Cardiac ventricle fibroblast (primary cell): ENCODE measurements around the gene CCDC107. TPM values are rescaled to one million over a fixed set of nuclear protein-coding genes. Genes with fewer than 3 reads are reported as not detected.

Source experiments
- total RNA-seq: library from RNA; depleted of rRNA; stranded (reverse); fragments of >200 nt; gene quantifications from 2 replicates; pipeline ENCODE4 v1.2.3, GENCODE V29; 2015

The CCDC107 gene
- total RNA-seq, result 17.2 and 26.8 TPM in 2 replicates

GRCh38 chr9:35658137-35658967 is at the start of gene CCDC107:
Gene CCDC107, plus strand, starts transcription at chr9:35658292. Its CDS starts 88 bp downstream, at chr9:35658380.

GRCh38 chr9:35618325-35618727 is 39.8 kb upstream of the CCDC107 start, which contains the start of gene CD72:
Gene CD72, minus strand, starts transcription at chr9:35618413. Its CDS starts 110 bp downstream, at chr9:35618303.

GRCh38 chr9:35650341-35651158 is 7.5 kb upstream of the CCDC107 start, which contains the start of gene SIT1:
Gene SIT1, minus strand, starts transcription at chr9:35650931. Its CDS starts 78 bp downstream, at chr9:35650853.

GRCh38 chr9:35657546-35658136 is 451 bp upstream of the CCDC107 start, which contains the start of gene RMRP:
Gene RMRP, minus strand, starts transcription at chr9:35658019.

GRCh38 chr9:35664531-35665470 is 6.7 kb downstream of the CCDC107 start, which contains the start of gene ARHGEF39:
Gene ARHGEF39, minus strand, starts transcription at chr9:35665195. Its CDS starts 26 bp downstream, at chr9:35665169.

GRCh38 chr9:35673132-35674024 is 15.3 kb downstream of the CCDC107 start, which contains the start of gene CA9:
Gene CA9, plus strand, starts transcription at chr9:35673928. Its CDS starts 32 bp downstream, at chr9:35673960.

GRCh38 chr9:35689542-35690293 is 31.6 kb downstream of the CCDC107 start, which contains the start of gene TPM2:
Gene TPM2, minus strand, starts transcription at chr9:35689925. Its CDS starts 108 bp downstream, at chr9:35689817.

Other genes with a start within 250 kb of the CCDC107 start
- gene RUSC2, start 168.2 kb upstream of the CCDC107 start, total RNA-seq, result 15.7 and 17.8 TPM in 2 replicates
- 17.8 and 21.0 TPM in 2 replicates for gene TESK1, start 53.0 kb upstream of the CCDC107 start, total RNA-seq
- gene CD72, start 39.9 kb upstream of the CCDC107 start, total RNA-seq, result 2.1 and 3.3 TPM in 2 replicates
- not detected in 2 replicates for gene SIT1, start 7.4 kb upstream of the CCDC107 start, total RNA-seq
- 5,423 and 6,533 TPM in 2 replicates for gene RMRP, start 273 bp upstream of the CCDC107 start, total RNA-seq
- 0.19 and 0.34 TPM in 2 replicates for gene ARHGEF39, start 6.9 kb downstream of the CCDC107 start, total RNA-seq
- 3.5 and 3.9 TPM in 2 replicates for gene CA9, start 15.6 kb downstream of the CCDC107 start, total RNA-seq
- 721 and 812 TPM in 2 replicates for gene TPM2, start 31.6 kb downstream of the CCDC107 start, total RNA-seq
- gene TLN1, start 73.9 kb downstream of the CCDC107 start, total RNA-seq, result 242 and 279 TPM in 2 replicates
- 51.6 and 54.9 TPM in 2 replicates for gene CREB3, start 74.4 kb downstream of the CCDC107 start, total RNA-seq
- 13.3 and 17.5 TPM in 2 replicates for gene GBA2, start 90.9 kb downstream of the CCDC107 start, total RNA-seq
- gene RGP1, start 91.0 kb downstream of the CCDC107 start, total RNA-seq, result 13.4 and 16.3 TPM in 2 replicates
- not detected in 2 replicates for gene MSMP, start 96.0 kb downstream of the CCDC107 start, total RNA-seq
- gene NPR2, start 133.3 kb downstream of the CCDC107 start, total RNA-seq, result 31.5 and 39.7 TPM in 2 replicates
- gene SPAG8, start 154.0 kb downstream of the CCDC107 start, total RNA-seq, result 1.4 TPM in 1 of 2 replicates, not detected in the other
- 13.8 and 25.5 TPM in 2 replicates for gene HINT2, start 156.8 kb downstream of the CCDC107 start, total RNA-seq
- gene FAM221B, start 170.4 kb downstream of the CCDC107 start, total RNA-seq, result not detected in 2 replicates
- 3.6 and 3.7 TPM in 2 replicates for gene TMEM8B, start 170.9 kb downstream of the CCDC107 start, total RNA-seq
- not detected in 2 replicates for gene OR13J1, start 212.1 kb downstream of the CCDC107 start, total RNA-seq
- gene HRCT1, start 247.9 kb downstream of the CCDC107 start, total RNA-seq, result 2.4 and 2.6 TPM in 2 replicates